OCI-LY1 (cell line): ENCODE data around the gene ACOT8.

Experiments
- CTCF ChIP-seq: fragments of 200-600 bp; sonication (generic), shearing (Covaris generic); IDR thresholded peaks from 2 replicates; pipeline ENCODE4 v1.5.1; 2017; ENCODE audit warnings: mild to moderate bottlenecking, antibody characterized with exemption, low read length, moderate library complexity, mixed read lengths
- EZH2 ChIP-seq: fragments of 200-600 bp; sonication (generic), shearing (Covaris generic); IDR thresholded peaks from 2 replicates; pipeline ENCODE4 v1.8.0; 2017; ENCODE audit warnings: borderline replicate concordance, mixed run types, mild to moderate bottlenecking, antibody characterized with exemption, low read length, moderate library complexity, mixed read lengths

GRCh38 chr20:45894797-45895196 lies 37.6 kb upstream of the ACOT8 start:
- TF ChIP-seq CTCF (no peak), EZH2 (no peak)
